Endothelial cell of umbilical vein (primary cell): ENCODE data around the gene SART3. TPM values are rescaled to one million over a fixed set of nuclear protein-coding genes. Genes with fewer than 3 reads are reported as not detected.

ENCODE experiments used
- BruUV-seq: library from RNA; stranded (reverse); fragments of 400-500 nt; replicated peaks from 2 replicates; lab custom pipeline; 2021; lab: Mats Ljungman, UMichigan
- CTCF ChIA-PET: fragments of 300-600, 350-600 bp; sonication (Branson Sonifier 250); formaldehyde crosslinking; loops from one replicate; lab custom pipeline; 2021; ENCODE audit warnings: antibody characterized with exemption, inconsistent platforms; lab: Charles Lee
- POLR2A ChIA-PET: fragments of 300-600, 350-600 bp; sonication (Branson Sonifier 250); formaldehyde crosslinking; loops from one replicate; lab custom pipeline; 2021; ENCODE audit warnings: antibody characterized with exemption, inconsistent platforms; lab: Charles Lee
- DNase-seq: peaks from one replicate; pipeline ENCODE4 v3.0.0-alpha.2; 2011; ENCODE audit warnings: low read depth, low spot score
- FAIRE-seq: peaks from 2 replicates; lab custom pipeline; 2011; peaks lifted over from hg19 to GRCh38; lab: Jason Lieb, UNC
- H2AFZ ChIP-seq: 2 replicates; pipeline ENCODE4 v1.6.0; 2012; ENCODE audit warnings: low read depth, low read length, control low read depth, inconsistent platforms
- H3K27ac ChIP-seq: 2 replicates; pipeline ENCODE4 v1.5.1; 2011; ENCODE audit warnings: low read depth, mild to moderate bottlenecking, control low read depth, low read length, moderate library complexity; ENCODE audit not compliant: insufficient read depth
- H3K27me3 ChIP-seq, 2 experiments: 2 replicates each; pipeline versions ENCODE4 v1.6.0 to v1.6.1; 2011; ENCODE audit warnings: low read length in 2 of 2, mixed read lengths in 1 of 2; ENCODE audit not compliant: control insufficient read depth in 2 of 2, insufficient read depth in 2 of 2
- H3K36me3 ChIP-seq, 2 experiments: 2 replicates in 1 of 2; 3 replicates in 1 of 2; pipeline ENCODE4 v1.5.1; 2011; ENCODE audit warnings: low read length in 2 of 2, mild to moderate bottlenecking in 1 of 2, moderate library complexity in 1 of 2; ENCODE audit not compliant: control insufficient read depth in 2 of 2, insufficient read depth in 2 of 2; ENCODE audit errors: extremely low read depth in 1 of 2
- H3K4me1 ChIP-seq: 3 replicates; pipeline ENCODE4 v1.5.1; 2011; ENCODE audit warnings: mild to moderate bottlenecking, low read length; ENCODE audit not compliant: control insufficient read depth, insufficient read depth; ENCODE audit errors: extremely low read depth
- H3K4me2 ChIP-seq: 2 replicates; pipeline ENCODE4 v1.6.1; 2011; ENCODE audit warnings: low read length, control low read depth, mixed read lengths; ENCODE audit not compliant: insufficient read depth
- H3K4me3 ChIP-seq, 3 experiments: fragments of 200-600 bp in 1 of 3; sonication (generic), shearing (Covaris generic) in 1 of 3; replicated peaks in 1 of 3; 2 replicates each; pipeline ENCODE4 v1.5.1; 2011 to 2016; ENCODE audit warnings: control low read depth in 3 of 3, low read length in 3 of 3, mild to moderate bottlenecking in 2 of 3, inconsistent platforms in 1 of 3, low read depth in 1 of 3, moderate library complexity in 1 of 3; ENCODE audit not compliant: insufficient read depth in 1 of 3
- H3K79me2 ChIP-seq: 2 replicates; pipeline ENCODE4 v1.6.0; 2012; ENCODE audit warnings: low read length, inconsistent platforms; ENCODE audit not compliant: control insufficient read depth, insufficient read depth
- H3K9ac ChIP-seq: replicated peaks from 2 replicates; pipeline ENCODE3; 2011; ENCODE audit warnings: low read length, control low read depth; ENCODE audit not compliant: insufficient read depth; ENCODE audit errors: extremely low read depth
- H3K9me1 ChIP-seq: replicated peaks from 3 replicates; pipeline ENCODE4 v1.6.0; 2011; ENCODE audit warnings: mild to moderate bottlenecking, low read length; ENCODE audit not compliant: control insufficient read depth, insufficient read depth; ENCODE audit errors: extremely low read depth
- H3K9me3 ChIP-seq: replicated peaks from 2 replicates; pipeline ENCODE4 v1.5.1; 2012; ENCODE audit warnings: low read length, inconsistent platforms; ENCODE audit not compliant: control insufficient read depth, insufficient read depth
- H4K20me1 ChIP-seq: replicated peaks from 2 replicates; pipeline ENCODE3; 2011; ENCODE audit warnings: mild to moderate bottlenecking, low read length; ENCODE audit not compliant: control insufficient read depth, insufficient read depth; ENCODE audit errors: extremely low read depth
- CTCF ChIP-seq, 2 donors: IDR thresholded peaks; 1 replicate in 1 of 2; 2 replicates in 1 of 2; pipeline ENCODE4 v1.5.1; 2011; ENCODE audit warnings: low read length in 2 of 2, mild to moderate bottlenecking in 2 of 2, moderate library complexity in 2 of 2, control low read depth in 1 of 2, inconsistent platforms in 1 of 2, low read depth in 1 of 2; ENCODE audit not compliant: insufficient read depth in 1 of 2; ENCODE audit errors: extremely low read depth in 1 of 2
- EZH2 ChIP-seq: IDR thresholded peaks from 2 replicates; pipeline ENCODE4 v1.6.1; 2012; ENCODE audit warnings: borderline replicate concordance, low read depth, mild to moderate bottlenecking, moderate library complexity, low read length, inconsistent platforms; ENCODE audit not compliant: severe bottlenecking
- FOS ChIP-seq: IDR thresholded peaks from 2 replicates; pipeline ENCODE4 v1.6.1; 2011; ENCODE audit warnings: mild to moderate bottlenecking, low read length, moderate library complexity, borderline replicate concordance; ENCODE audit not compliant: insufficient read depth
- GATA2 ChIP-seq: IDR thresholded peaks from 2 replicates; pipeline ENCODE4 v1.7.0; 2011; ENCODE audit warnings: low read depth, mild to moderate bottlenecking, moderate library complexity, mixed read lengths, low read length; ENCODE audit not compliant: insufficient read length, insufficient read depth
- JUN ChIP-seq: IDR thresholded peaks from 2 replicates; pipeline ENCODE4 v1.6.1; 2011; ENCODE audit warnings: borderline replicate concordance, low read depth; ENCODE audit not compliant: insufficient read length, insufficient read depth
- MAX ChIP-seq: IDR thresholded peaks from 2 replicates; pipeline ENCODE4 v1.6.1; 2011; ENCODE audit not compliant: insufficient read depth, insufficient read length
- MYC ChIP-seq: IDR thresholded peaks from one replicate; pipeline ENCODE4 v1.6.1; 2011; ENCODE audit warnings: mild to moderate bottlenecking, low read depth, low read length
- POLR2A ChIP-seq: IDR thresholded peaks from 2 replicates; pipeline ENCODE4 v1.6.1; 2012; ENCODE audit warnings: low read depth, mild to moderate bottlenecking, control low read depth, low read length
- POLR2AphosphoS5 ChIP-seq: IDR thresholded peaks from 2 replicates; pipeline ENCODE4 v1.6.1; 2012; ENCODE audit warnings: low read depth, mild to moderate bottlenecking, control low read depth, low read length, moderate library complexity; ENCODE audit not compliant: insufficient read depth
- dilution Hi-C: fragments of 300-500 bp; cut with MboI; formaldehyde crosslinking; loops from one replicate; pipeline ENCODE4 v1.15.0; 2019; ENCODE audit warnings: low sequenced_read_pairs; ENCODE audit not compliant: extremely low pct_ligation_motif_present
- intact Hi-C: fragments of 100-400 bp; cut with micrococcal nuclease; formaldehyde crosslinking; loops from one replicate; pipeline ENCODE4 v1.10.0; 2022
- polyA plus RNA-seq, 4 experiments: library from polyadenylated mRNA; depleted of rRNA in 3 of 4; stranded (reverse) in 3 of 4; unstranded in 1 of 4; fragments of >200 nt; gene quantifications; 2 replicates each; pipeline versions ENCODE4 v1.2.1 to v1.2.3, GENCODE V29; 2011 to 2012; ENCODE audit warnings: missing spikeins in 1 of 4
- total RNA-seq: library from RNA; stranded (reverse); gene quantifications from 2 replicates; pipeline ENCODE4 v1.2.3, GENCODE V29; 2021

SART3 gene
- total and polyA plus RNA-seq, 2 donors (not counting 3 experiments of a cell fraction or from before 2014, with no cell fraction given): 13.9 to 50.7 TPM

- H3K9ac ChIP-seq: no peak overlapping the region
- H3K9me1 ChIP-seq: no peaks in the 10 kb centered on the region
- DNase-seq (no peak), FAIRE-seq (no peak)
- ChIA-PET CTCF (no interaction called here), POLR2A (no interaction called here)
- no peaks in the 10 kb centered on the region for H4K20me1 ChIP-seq
- no peak overlapping the region for H2AFZ ChIP-seq
- intact Hi-C loops (no loop called here), dilution Hi-C loops (no loop called here)
- no peak overlapping the region for H3K4me3 ChIP-seq
- H3K36me3 ChIP-seq: no peaks in the 10 kb centered on the region
- no peak overlapping the region for H3K4me2 ChIP-seq
- H3K9me3 ChIP-seq: no peaks in the 10 kb centered on the region
- no peaks in the 10 kb centered on the region for H3K4me1 ChIP-seq
- BruUV-seq: no TSS peak
- no peak for TF ChIP-seq EZH2
- no peak for TF ChIP-seq MAX
- no peak for TF ChIP-seq MYC
- TF ChIP-seq POLR2A: no peak
- no peak for TF ChIP-seq CTCF (IDR thresholded peaks at IDR 0.05; ENCODE audit: extremely low read depth in 1 of 2, insufficient read depth in 1 of 2, low read depth in 1 of 2, low read length in 2 of 2)
- TF ChIP-seq JUN: no peak
- TF ChIP-seq GATA2: no peak
- no peak for TF ChIP-seq POLR2AphosphoS5
- no peak for TF ChIP-seq FOS
- no peaks in the 10 kb centered on the region for H3K27me3 ChIP-seq
- no peaks in the 10 kb centered on the region for H3K79me2 ChIP-seq
- H3K27ac ChIP-seq: no peak overlapping the region
Observed at GRCh38 chr12:108580531-108580930, 19.6 kb upstream of the SART3 start.
